ENCODE measurements around the gene SLC12A9.
"Not testable (repeated sequence)": the region's sequence is repeated elsewhere in the genome, so short reads cannot be mapped to it uniquely, and the experiment has no call there.

The SLC12A9 gene

GRCh38 chr7:100908512-100908911 is 56.0 kb downstream of the SLC12A9 start:
- no peaks in the 10 kb centered on the region for H3K27me3 ChIP-seq (ENCODE audit: insufficient read depth, poor library complexity, severe bottlenecking)
- H3K4me3 ChIP-seq (replicated peaks; ENCODE audit: insufficient read depth, low read length) = no peak overlapping the region
- no peak overlapping the region for H3K27ac ChIP-seq (replicated peaks)
- no peak for DNase-seq (ENCODE audit: low read depth in 1 of 2, low spot score in 1 of 2)
- no peak for TF ChIP-seq GABPA (IDR thresholded peaks at IDR 0.05; ENCODE audit: low read depth)
- no peak for TF ChIP-seq POLR2AphosphoS5 (IDR thresholded peaks at IDR 0.05; ENCODE audit: low read depth)
- TF ChIP-seq SPI1 (IDR thresholded peaks at IDR 0.05; ENCODE audit: borderline replicate concordance, low read depth) = no peak
- TF ChIP-seq CTCF (IDR thresholded peaks at IDR 0.05; ENCODE audit: insufficient read depth, low read length) = no peak
- no peak for TF ChIP-seq REST (IDR thresholded peaks at IDR 0.05; ENCODE audit: insufficient replicate concordance, low read depth)

- peak overlapping the region; percentile 9; the same call in 1 of the 2 replicates for H3K27ac ChIP-seq (replicated peaks)
These were observed 57.9 kb downstream of the SLC12A9 start for GRCh38 chr7:100910443-100910842.

GRCh38 chr7:100911484-100911883 is 59.0 kb downstream of the SLC12A9 start:
- DNase-seq (ENCODE audit: low read depth in 1 of 2, low spot score in 1 of 2) = no peak
- Histone ChIP-seq H3K27ac (replicated peaks) (no peak overlapping the region), H3K27me3 (ENCODE audit: insufficient read depth, poor library complexity, severe bottlenecking) (no peaks in the 10 kb centered on the region), H3K4me3 (replicated peaks; ENCODE audit: insufficient read depth, low read length) (no peak overlapping the region)
- TF ChIP-seq GABPA (IDR thresholded peaks at IDR 0.05; ENCODE audit: low read depth) (no peak), REST (IDR thresholded peaks at IDR 0.05; ENCODE audit: insufficient replicate concordance, low read depth) (no peak), CTCF (IDR thresholded peaks at IDR 0.05; ENCODE audit: insufficient read depth, low read length) (no peak), SPI1 (IDR thresholded peaks at IDR 0.05; ENCODE audit: borderline replicate concordance, low read depth) (no peak), POLR2AphosphoS5 (IDR thresholded peaks at IDR 0.05; ENCODE audit: low read depth) (no peak)

More at GRCh38 chr7:100910443-100910842, 57.9 kb downstream of the SLC12A9 start:
- not testable (repeated sequence) for H3K27me3 ChIP-seq (ENCODE audit: insufficient read depth, poor library complexity, severe bottlenecking); H3K4me3 ChIP-seq (replicated peaks; ENCODE audit: insufficient read depth, low read length)
- peak in 1 of 2 experiments; percentile 60 for DNase-seq (ENCODE audit: low read depth in 1 of 2, low spot score in 1 of 2)

- no peak for TF ChIP-seq POLR2AphosphoS5 (IDR thresholded peaks at IDR 0.05; ENCODE audit: low read depth)
- Histone ChIP-seq H3K27me3 (ENCODE audit: insufficient read depth, poor library complexity, severe bottlenecking) (no peaks in the 10 kb centered on the region), H3K27ac (replicated peaks) (no peak overlapping the region), H3K4me3 (replicated peaks; ENCODE audit: insufficient read depth, low read length) (no peak overlapping the region)
- DNase-seq (ENCODE audit: low read depth in 1 of 2, low spot score in 1 of 2) = no peak
These were observed 61.8 kb downstream of the SLC12A9 start for GRCh38 chr7:100914208-100914878.

- Histone ChIP-seq H3K4me3 (replicated peaks; ENCODE audit: insufficient read depth, low read length) (no peak overlapping the region), H3K27ac (replicated peaks) (no peak overlapping the region), H3K27me3 (ENCODE audit: insufficient read depth, poor library complexity, severe bottlenecking) (no peaks in the 10 kb centered on the region)
- DNase-seq (ENCODE audit: low read depth in 1 of 2, low spot score in 1 of 2) = no peak
- no peak for TF ChIP-seq REST (IDR thresholded peaks at IDR 0.05; ENCODE audit: insufficient replicate concordance, low read depth)
- no peak for TF ChIP-seq CTCF (IDR thresholded peaks at IDR 0.05; ENCODE audit: insufficient read depth, low read length)
- TF ChIP-seq POLR2AphosphoS5 (IDR thresholded peaks at IDR 0.05; ENCODE audit: low read depth) = no peak
- TF ChIP-seq SPI1 (IDR thresholded peaks at IDR 0.05; ENCODE audit: borderline replicate concordance, low read depth) = no peak
- TF ChIP-seq GABPA (IDR thresholded peaks at IDR 0.05; ENCODE audit: low read depth) = no peak
These were observed 62.5 kb downstream of the SLC12A9 start for GRCh38 chr7:100914879-100915447.

Data from HL-60 (cell line).